ENCODE measurements around the gene FRMD4A. TPM values are rescaled to one million over a fixed set of nuclear protein-coding genes. Genes with fewer than 3 reads are reported as not detected.
"Not testable (repeated sequence)": the region's sequence is repeated elsewhere in the genome, so short reads cannot be mapped to it uniquely, and the experiment has no call there.

The FRMD4A gene
- total and polyA plus RNA-seq, 2 experiments from 2014 or later, result 3.7 to 12.6 TPM

DNA sequence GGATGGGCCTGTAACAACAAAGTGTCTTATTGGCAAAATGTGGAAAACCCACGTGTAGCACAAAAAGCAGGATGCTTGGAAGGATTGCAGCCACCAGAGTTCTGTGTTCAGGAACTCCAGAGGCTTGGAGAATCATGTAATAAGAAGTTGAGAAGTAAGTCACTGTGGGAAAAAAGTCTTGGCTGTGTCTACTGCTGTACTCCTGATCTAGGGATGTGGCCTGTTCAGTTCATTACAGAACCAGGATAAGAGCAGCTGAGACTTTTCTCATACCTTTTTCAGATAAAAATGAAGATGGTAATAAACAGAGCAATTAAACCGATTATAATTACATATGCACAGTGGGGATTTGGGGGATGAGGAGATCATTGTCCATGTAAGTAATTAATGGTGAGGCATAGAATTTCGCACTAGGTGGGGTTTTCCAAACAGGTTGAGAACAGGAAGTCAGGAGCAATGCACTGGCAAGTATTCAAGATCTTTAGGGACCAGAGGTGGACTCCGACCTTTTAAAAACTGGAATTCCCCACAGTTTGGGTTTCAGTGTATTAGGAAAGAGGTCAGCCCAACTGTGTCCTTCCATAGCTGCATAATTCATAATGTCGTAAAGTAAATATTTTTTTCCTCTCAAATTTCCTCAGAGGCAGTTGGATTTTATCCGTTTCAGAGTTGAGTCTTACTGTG lies 281.7 kb downstream of the FRMD4A start:
- Histone ChIP-seq H3K27me3 (no peaks in the 10 kb centered on the region), H3K9me3 (ENCODE audit: low read depth) (no peaks in the 10 kb centered on the region), H3K36me3 (no peaks in the 10 kb centered on the region), H3K27ac (no peak overlapping the region), H3K4me3 (no peak overlapping the region), H3K4me1 (ENCODE audit: low read depth) (no peaks in the 10 kb centered on the region)
- DNase-seq (ENCODE audit: low read depth in 1 of 2, low spot score in 1 of 2), result no peak
- no peak for TF ChIP-seq CTCF (IDR thresholded peaks at IDR 0.05; ENCODE audit: low read depth, low read length)

DNA sequence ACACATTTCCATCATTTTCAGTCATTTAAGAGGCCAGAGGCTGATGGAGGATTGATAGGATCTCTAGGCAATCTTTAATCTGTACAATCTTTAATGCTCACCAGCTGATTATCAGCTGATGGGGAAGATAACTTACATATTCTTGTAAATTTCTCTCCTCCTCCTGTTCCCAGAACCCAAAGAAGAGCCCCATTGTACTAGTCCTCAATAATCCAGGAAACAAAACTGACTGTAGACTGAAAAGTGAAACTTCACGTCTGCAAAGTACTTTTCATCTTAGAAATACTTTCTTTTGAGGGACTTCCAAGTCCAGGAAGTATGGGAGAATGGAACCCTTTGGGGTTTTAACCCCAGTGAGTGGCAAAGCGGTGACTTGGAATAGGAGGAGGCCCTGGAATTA lies 283.3 kb downstream of the FRMD4A start:
- Histone ChIP-seq H3K27ac (no peak overlapping the region), H3K9me3 (ENCODE audit: low read depth) (no peaks in the 10 kb centered on the region), H3K4me1 (ENCODE audit: low read depth) (no peaks in the 10 kb centered on the region), H3K27me3 (no peaks in the 10 kb centered on the region), H3K36me3 (no peaks in the 10 kb centered on the region), H3K4me3 (no peak overlapping the region)
- DNase-seq (ENCODE audit: low read depth in 1 of 2, low spot score in 1 of 2), result no peak
- no peak for TF ChIP-seq CTCF (IDR thresholded peaks at IDR 0.05; ENCODE audit: low read depth, low read length)

GRCh38 chr10:14042051-14042450 lies 288.7 kb downstream of the FRMD4A start:
- not testable (repeated sequence) for H3K4me1 ChIP-seq (ENCODE audit: low read depth); H3K36me3 ChIP-seq; H3K4me3 ChIP-seq; H3K27me3 ChIP-seq; DNase-seq (ENCODE audit: low read depth in 1 of 2, low spot score in 1 of 2); H3K27ac ChIP-seq; H3K9me3 ChIP-seq (ENCODE audit: low read depth)

DNA sequence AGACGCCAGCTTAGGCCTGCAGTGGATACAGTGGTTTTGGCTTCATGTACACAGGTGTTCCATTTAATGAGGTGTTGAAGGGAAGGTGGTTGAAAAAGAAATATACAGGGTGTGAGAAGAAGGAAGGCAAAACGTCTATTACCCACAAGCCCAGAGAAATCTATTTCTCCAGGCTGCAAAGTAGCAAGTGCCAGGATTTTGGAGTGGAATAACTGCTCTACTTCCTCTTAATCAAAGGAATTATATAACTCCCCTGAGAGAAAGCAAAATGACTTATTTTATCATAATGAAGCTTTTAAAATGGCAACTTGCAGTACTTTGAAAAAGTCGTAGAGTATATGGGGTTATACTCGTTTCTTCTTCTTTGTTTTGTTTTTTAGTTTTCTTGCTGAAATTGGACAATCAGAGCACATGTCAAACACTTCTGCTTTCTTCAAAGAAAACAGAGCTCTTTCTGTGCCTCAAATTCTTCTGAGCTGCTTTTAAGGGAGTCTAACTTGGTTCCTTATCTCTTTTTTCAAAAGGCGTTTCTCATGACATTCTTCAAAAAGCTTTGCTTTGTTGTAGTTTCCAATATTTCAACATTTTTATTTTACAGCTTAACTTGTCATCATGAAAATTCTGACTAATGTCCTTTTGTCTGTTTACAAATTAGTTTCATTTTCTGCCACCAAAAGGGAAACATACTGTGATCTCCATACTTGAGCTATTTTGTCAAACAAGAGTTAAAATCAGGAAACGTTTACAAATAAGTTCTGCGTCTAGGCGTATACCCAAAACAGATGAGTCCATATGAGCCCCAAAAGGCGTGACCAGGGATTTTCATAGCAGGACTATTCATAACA lies 289.7 kb downstream of the FRMD4A start:
- peak in 1 of 2 donors; percentile 38 for DNase-seq (ENCODE audit: low read depth in 1 of 2, low spot score in 1 of 2)
- H3K4me3 ChIP-seq, result no peak overlapping the region
- H3K9me3 ChIP-seq (ENCODE audit: low read depth), result no peaks in the 10 kb centered on the region
- no peak overlapping the region for H3K27ac ChIP-seq
- no peak for TF ChIP-seq CTCF (IDR thresholded peaks at IDR 0.05; ENCODE audit: low read depth, low read length)
- H3K27me3 ChIP-seq, result no peaks in the 10 kb centered on the region
- no peaks in the 10 kb centered on the region for H3K4me1 ChIP-seq (ENCODE audit: low read depth)
- no peaks in the 10 kb centered on the region for H3K36me3 ChIP-seq

- H3K4me1 ChIP-seq (ENCODE audit: low read depth), result no peaks in the 10 kb centered on the region
- no peaks in the 10 kb centered on the region for H3K9me3 ChIP-seq (ENCODE audit: low read depth)
- H3K27me3 ChIP-seq, result no peaks in the 10 kb centered on the region
- TF ChIP-seq CTCF (IDR thresholded peaks at IDR 0.05; ENCODE audit: low read depth, low read length), result no peak
- no peak overlapping the region for H3K27ac ChIP-seq
- no peaks in the 10 kb centered on the region for H3K36me3 ChIP-seq
- no peak overlapping the region for H3K4me3 ChIP-seq
- DNase-seq (ENCODE audit: low read depth in 1 of 2, low spot score in 1 of 2), result peak in 1 of 2 donors; percentile 92
Observed at GRCh38 chr10:14039968-14040668, 290.6 kb downstream of the FRMD4A start.
